ENCODE measurements around the gene HEXIM2. TPM values are rescaled to one million over a fixed set of nuclear protein-coding genes. Genes with fewer than 3 reads are reported as not detected.

Gene HEXIM2
- total and polyA plus RNA-seq, 2 donors (not counting 1 experiment from before 2014, with no cell fraction given), result 1.9 to 18.7 TPM

GRCh38 chr17:45164734-45165269 is 3.1 kb downstream of the HEXIM2 start:
- Histone ChIP-seq H3K4me2 (ENCODE audit: extremely low read depth, insufficient read depth, low read length) (no peak overlapping the region), H4K20me1 (ENCODE audit: control insufficient read depth, extremely low read depth, insufficient read depth, low read length) (no peaks in the 10 kb centered on the region), H3K27me3 (ENCODE audit: control insufficient read depth, insufficient read depth, low read length) (no peaks in the 10 kb centered on the region), H3K4me3 (replicated peaks in 1 of 4; ENCODE audit: control extremely low read depth in 1 of 4, insufficient read depth in 1 of 4, low read depth in 3 of 4, low read length in 4 of 4) (no peak overlapping the region), H2AFZ (ENCODE audit: low read length) (no peak overlapping the region), H3K9ac (ENCODE audit: insufficient read depth, low read length) (no peak overlapping the region), H3K79me2 (ENCODE audit: control insufficient read depth, insufficient read depth, low read length) (peaks cover 15% of the 10 kb centered on the region), H3K4me1 (ENCODE audit: control insufficient read depth, extremely low read depth, insufficient read depth, low read length) (peaks cover 5% of the 10 kb centered on the region), H3K36me3 (ENCODE audit: control insufficient read depth, insufficient read depth, low read length) (no peaks in the 10 kb centered on the region), H3K9me3 (ENCODE audit: control insufficient read depth, insufficient read depth, low read depth, low read length) (no peaks in the 10 kb centered on the region), H3K27ac (ENCODE audit: insufficient read depth, low read length) (no peak overlapping the region)
- TF ChIP-seq EZH2 (IDR thresholded peaks at IDR 0.05; ENCODE audit: low read length, missing control alignments), result no peak
- TF ChIP-seq, protein P1, sequence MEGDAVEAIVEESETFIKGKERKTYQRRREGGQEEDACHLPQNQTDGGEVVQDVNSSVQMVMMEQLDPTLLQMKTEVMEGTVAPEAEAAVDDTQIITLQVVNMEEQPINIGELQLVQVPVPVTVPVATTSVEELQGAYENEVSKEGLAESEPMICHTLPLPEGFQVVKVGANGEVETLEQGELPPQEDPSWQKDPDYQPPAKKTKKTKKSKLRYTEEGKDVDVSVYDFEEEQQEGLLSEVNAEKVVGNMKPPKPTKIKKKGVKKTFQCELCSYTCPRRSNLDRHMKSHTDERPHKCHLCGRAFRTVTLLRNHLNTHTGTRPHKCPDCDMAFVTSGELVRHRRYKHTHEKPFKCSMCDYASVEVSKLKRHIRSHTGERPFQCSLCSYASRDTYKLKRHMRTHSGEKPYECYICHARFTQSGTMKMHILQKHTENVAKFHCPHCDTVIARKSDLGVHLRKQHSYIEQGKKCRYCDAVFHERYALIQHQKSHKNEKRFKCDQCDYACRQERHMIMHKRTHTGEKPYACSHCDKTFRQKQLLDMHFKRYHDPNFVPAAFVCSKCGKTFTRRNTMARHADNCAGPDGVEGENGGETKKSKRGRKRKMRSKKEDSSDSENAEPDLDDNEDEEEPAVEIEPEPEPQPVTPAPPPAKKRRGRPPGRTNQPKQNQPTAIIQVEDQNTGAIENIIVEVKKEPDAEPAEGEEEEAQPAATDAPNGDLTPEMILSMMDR (conservative IDR thresholded peaks at IDR 0.05 in 1 of 2, IDR thresholded peaks at IDR 0.05 in 1 of 2; ENCODE audit: low read depth in 1 of 2, low read length in 2 of 2), result no peak
- no peak for DNase-seq (ENCODE audit: low read depth in 2 of 2)

- Histone ChIP-seq H3K27ac (ENCODE audit: insufficient read depth, low read length) (no peak overlapping the region), H3K4me3 (replicated peaks in 1 of 4; ENCODE audit: control extremely low read depth in 1 of 4, insufficient read depth in 1 of 4, low read depth in 3 of 4, low read length in 4 of 4) (no peak overlapping the region), H3K27me3 (ENCODE audit: control insufficient read depth, insufficient read depth, low read length) (no peaks in the 10 kb centered on the region), H4K20me1 (ENCODE audit: control insufficient read depth, extremely low read depth, insufficient read depth, low read length) (no peaks in the 10 kb centered on the region), H3K4me2 (ENCODE audit: extremely low read depth, insufficient read depth, low read length) (no peak overlapping the region), H3K4me1 (ENCODE audit: control insufficient read depth, extremely low read depth, insufficient read depth, low read length) (peaks cover 22% of the 10 kb centered on the region), H3K79me2 (ENCODE audit: control insufficient read depth, insufficient read depth, low read length) (no peaks in the 10 kb centered on the region), H2AFZ (ENCODE audit: low read length) (no peak overlapping the region), H3K36me3 (ENCODE audit: control insufficient read depth, insufficient read depth, low read length) (peaks cover 2% of the 10 kb centered on the region), H3K9me3 (ENCODE audit: control insufficient read depth, insufficient read depth, low read depth, low read length) (no peaks in the 10 kb centered on the region), H3K9ac (ENCODE audit: insufficient read depth, low read length) (no peak overlapping the region)
- TF ChIP-seq, protein P1 (conservative IDR thresholded peaks at IDR 0.05 in 1 of 2, IDR thresholded peaks at IDR 0.05 in 1 of 2; ENCODE audit: low read depth in 1 of 2, low read length in 2 of 2), result no peak
- TF ChIP-seq EZH2 (IDR thresholded peaks at IDR 0.05; ENCODE audit: low read length, missing control alignments), result no peak
- no peak for DNase-seq (ENCODE audit: low read depth in 2 of 2)
Measured at GRCh38 chr17:45168991-45169752, 7.5 kb downstream of the HEXIM2 start.

DNA sequence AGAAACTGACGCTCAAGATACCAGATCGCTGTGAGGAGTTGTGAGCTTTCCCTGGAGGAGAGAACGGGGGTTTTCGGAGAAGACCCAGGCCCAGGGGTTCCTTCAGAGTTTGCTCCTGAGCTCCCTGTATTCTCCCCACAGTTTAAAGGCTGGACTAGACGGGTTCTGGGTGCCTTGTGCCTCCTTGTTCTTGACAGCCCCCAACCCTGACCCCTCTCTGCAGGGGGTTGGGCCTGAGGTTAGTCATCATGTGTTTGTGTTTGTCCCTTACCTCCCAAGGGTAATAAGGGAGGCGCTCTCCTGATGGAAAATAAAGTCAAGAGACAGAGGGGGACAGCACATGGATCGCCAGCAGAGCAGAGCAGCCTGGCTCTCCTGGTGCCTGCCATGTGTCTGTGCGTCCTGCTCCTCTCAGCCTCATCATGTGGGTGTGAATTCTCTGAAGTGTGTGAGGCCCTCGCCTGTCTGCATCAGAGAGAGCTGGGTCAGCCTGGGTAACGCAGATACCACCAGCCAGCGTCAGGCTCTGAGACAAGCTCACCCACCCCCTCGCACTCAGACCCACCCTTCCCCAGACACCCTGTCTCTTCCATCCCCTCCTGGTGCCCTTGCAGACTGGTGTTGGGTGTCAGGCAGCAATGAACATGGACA is 8.7 kb downstream of the HEXIM2 start:
- no peaks in the 10 kb centered on the region for H4K20me1 ChIP-seq (ENCODE audit: control insufficient read depth, extremely low read depth, insufficient read depth, low read length)
- H3K27ac ChIP-seq (ENCODE audit: insufficient read depth, low read length), result peak overlapping the region; percentile 87
- H3K4me3 ChIP-seq (replicated peaks in 1 of 4; ENCODE audit: control extremely low read depth in 1 of 4, insufficient read depth in 1 of 4, low read depth in 3 of 4, low read length in 4 of 4), result no peak overlapping the region
- no peaks in the 10 kb centered on the region for H3K79me2 ChIP-seq (ENCODE audit: control insufficient read depth, insufficient read depth, low read length)
- H3K4me2 ChIP-seq (ENCODE audit: extremely low read depth, insufficient read depth, low read length), result no peak overlapping the region
- no peaks in the 10 kb centered on the region for H3K9me3 ChIP-seq (ENCODE audit: control insufficient read depth, insufficient read depth, low read depth, low read length)
- H2AFZ ChIP-seq (ENCODE audit: low read length), result peak overlapping the region; percentile 62
- H3K36me3 ChIP-seq (ENCODE audit: control insufficient read depth, insufficient read depth, low read length), result peaks cover 2% of the 10 kb centered on the region
- H3K9ac ChIP-seq (ENCODE audit: insufficient read depth, low read length), result peak overlapping the region; percentile 1
- H3K4me1 ChIP-seq (ENCODE audit: control insufficient read depth, extremely low read depth, insufficient read depth, low read length), result peaks cover 22% of the 10 kb centered on the region
- no peaks in the 10 kb centered on the region for H3K27me3 ChIP-seq (ENCODE audit: control insufficient read depth, insufficient read depth, low read length)
- DNase-seq (ENCODE audit: low read depth in 2 of 2), result no peak
- no peak for TF ChIP-seq EZH2 (IDR thresholded peaks at IDR 0.05; ENCODE audit: low read length, missing control alignments)
- TF ChIP-seq, protein P1 (conservative IDR thresholded peaks at IDR 0.05 in 1 of 2, IDR thresholded peaks at IDR 0.05 in 1 of 2; ENCODE audit: low read depth in 1 of 2, low read length in 2 of 2), result no peak

Data from fibroblast of lung (primary cell).